NB4 (cell line): ENCODE measurements around the gene ZNF273.

Source experiments
- CTCF ChIP-seq: IDR thresholded peaks from one replicate; pipeline ENCODE4 v1.5.1; 2012; ENCODE audit warnings: low read depth, low read length
- POLR2A ChIP-seq: IDR thresholded peaks from 2 replicates; pipeline ENCODE4 v1.6.1; 2011; ENCODE audit warnings: mild to moderate bottlenecking; ENCODE audit not compliant: insufficient read length; ENCODE audit errors: extremely low read depth

GRCh38 chr7:64902806-64903721 lies at the start of gene ZNF273:
- TF ChIP-seq POLR2A = peak; percentile 96
- no peak for TF ChIP-seq CTCF
